Peyer's patch (tissue), 4 donors: ENCODE results near the gene SLC22A3.

Experiments
- CTCF ChIP-seq, 6 experiments: fragments of 450-650 bp in 4 of 6; fragments of 200-600 bp in 2 of 6; sonication (generic) in 1 of 6; IDR thresholded peaks; one replicate each; pipeline ENCODE4 v1.5.1; 2017 to 2019; ENCODE audit warnings: antibody characterized with exemption in 6 of 6, mild to moderate bottlenecking in 3 of 6, moderate library complexity in 1 of 6
- POLR2A ChIP-seq, 2 donors: fragments of 450-650 bp; IDR thresholded peaks; one replicate each; pipeline ENCODE4 v1.5.1; 2017; ENCODE audit warnings: antibody characterized with exemption in 2 of 2, mild to moderate bottlenecking in 2 of 2, moderate library complexity in 2 of 2

- TF ChIP-seq POLR2A (IDR thresholded peaks at IDR 0.05) (no peak), CTCF (IDR thresholded peaks at IDR 0.05) (no peak)
Measured at GRCh38 chr6:160428069-160428430, 79.9 kb downstream of the SLC22A3 start.
